Endothelial cell of umbilical vein (primary cell): ENCODE results near the gene TSPAN4. TPM values are rescaled to one million over a fixed set of nuclear protein-coding genes. Genes with fewer than 3 reads are reported as not detected.

Source experiments
- BruUV-seq: library from RNA; stranded (reverse); fragments of 400-500 nt; replicated peaks from 2 replicates; lab custom pipeline; 2021; lab: Mats Ljungman, UMichigan
- CTCF ChIA-PET: fragments of 300-600, 350-600 bp; sonication (Branson Sonifier 250); formaldehyde crosslinking; loops from one replicate; lab custom pipeline; 2021; ENCODE audit warnings: antibody characterized with exemption, inconsistent platforms; lab: Charles Lee
- POLR2A ChIA-PET: fragments of 300-600, 350-600 bp; sonication (Branson Sonifier 250); formaldehyde crosslinking; loops from one replicate; lab custom pipeline; 2021; ENCODE audit warnings: antibody characterized with exemption, inconsistent platforms; lab: Charles Lee
- DNase-seq: peaks from one replicate; pipeline ENCODE4 v3.0.0-alpha.2; 2011; ENCODE audit warnings: low read depth, low spot score
- FAIRE-seq: peaks from 2 replicates; lab custom pipeline; 2011; peaks lifted over from hg19 to GRCh38; lab: Jason Lieb, UNC
- H2AFZ ChIP-seq: 2 replicates; pipeline ENCODE4 v1.6.0; 2012; ENCODE audit warnings: low read depth, low read length, control low read depth, inconsistent platforms
- H3K27ac ChIP-seq: 2 replicates; pipeline ENCODE4 v1.5.1; 2011; ENCODE audit warnings: low read depth, mild to moderate bottlenecking, control low read depth, low read length, moderate library complexity; ENCODE audit not compliant: insufficient read depth
- H3K27me3 ChIP-seq, 2 experiments: 2 replicates each; pipeline versions ENCODE4 v1.6.0 to v1.6.1; 2011; ENCODE audit warnings: low read length in 2 of 2, mixed read lengths in 1 of 2; ENCODE audit not compliant: control insufficient read depth in 2 of 2, insufficient read depth in 2 of 2
- H3K36me3 ChIP-seq, 2 experiments: 2 replicates in 1 of 2; 3 replicates in 1 of 2; pipeline ENCODE4 v1.5.1; 2011; ENCODE audit warnings: low read length in 2 of 2, mild to moderate bottlenecking in 1 of 2, moderate library complexity in 1 of 2; ENCODE audit not compliant: control insufficient read depth in 2 of 2, insufficient read depth in 2 of 2; ENCODE audit errors: extremely low read depth in 1 of 2
- H3K4me1 ChIP-seq: 3 replicates; pipeline ENCODE4 v1.5.1; 2011; ENCODE audit warnings: mild to moderate bottlenecking, low read length; ENCODE audit not compliant: control insufficient read depth, insufficient read depth; ENCODE audit errors: extremely low read depth
- H3K4me2 ChIP-seq: 2 replicates; pipeline ENCODE4 v1.6.1; 2011; ENCODE audit warnings: low read length, control low read depth, mixed read lengths; ENCODE audit not compliant: insufficient read depth
- H3K4me3 ChIP-seq, 3 experiments: fragments of 200-600 bp in 1 of 3; sonication (generic), shearing (Covaris generic) in 1 of 3; replicated peaks in 1 of 3; 2 replicates each; pipeline ENCODE4 v1.5.1; 2011 to 2016; ENCODE audit warnings: control low read depth in 3 of 3, low read length in 3 of 3, mild to moderate bottlenecking in 2 of 3, inconsistent platforms in 1 of 3, low read depth in 1 of 3, moderate library complexity in 1 of 3; ENCODE audit not compliant: insufficient read depth in 1 of 3
- H3K79me2 ChIP-seq: 2 replicates; pipeline ENCODE4 v1.6.0; 2012; ENCODE audit warnings: low read length, inconsistent platforms; ENCODE audit not compliant: control insufficient read depth, insufficient read depth
- H3K9ac ChIP-seq: replicated peaks from 2 replicates; pipeline ENCODE3; 2011; ENCODE audit warnings: low read length, control low read depth; ENCODE audit not compliant: insufficient read depth; ENCODE audit errors: extremely low read depth
- H3K9me1 ChIP-seq: replicated peaks from 3 replicates; pipeline ENCODE4 v1.6.0; 2011; ENCODE audit warnings: mild to moderate bottlenecking, low read length; ENCODE audit not compliant: control insufficient read depth, insufficient read depth; ENCODE audit errors: extremely low read depth
- H3K9me3 ChIP-seq: replicated peaks from 2 replicates; pipeline ENCODE4 v1.5.1; 2012; ENCODE audit warnings: low read length, inconsistent platforms; ENCODE audit not compliant: control insufficient read depth, insufficient read depth
- H4K20me1 ChIP-seq: replicated peaks from 2 replicates; pipeline ENCODE3; 2011; ENCODE audit warnings: mild to moderate bottlenecking, low read length; ENCODE audit not compliant: control insufficient read depth, insufficient read depth; ENCODE audit errors: extremely low read depth
- CTCF ChIP-seq, 2 donors: IDR thresholded peaks; 1 replicate in 1 of 2; 2 replicates in 1 of 2; pipeline ENCODE4 v1.5.1; 2011; ENCODE audit warnings: low read length in 2 of 2, mild to moderate bottlenecking in 2 of 2, moderate library complexity in 2 of 2, control low read depth in 1 of 2, inconsistent platforms in 1 of 2, low read depth in 1 of 2; ENCODE audit not compliant: insufficient read depth in 1 of 2; ENCODE audit errors: extremely low read depth in 1 of 2
- EZH2 ChIP-seq: IDR thresholded peaks from 2 replicates; pipeline ENCODE4 v1.6.1; 2012; ENCODE audit warnings: borderline replicate concordance, low read depth, mild to moderate bottlenecking, moderate library complexity, low read length, inconsistent platforms; ENCODE audit not compliant: severe bottlenecking
- FOS ChIP-seq: IDR thresholded peaks from 2 replicates; pipeline ENCODE4 v1.6.1; 2011; ENCODE audit warnings: mild to moderate bottlenecking, low read length, moderate library complexity, borderline replicate concordance; ENCODE audit not compliant: insufficient read depth
- GATA2 ChIP-seq: IDR thresholded peaks from 2 replicates; pipeline ENCODE4 v1.7.0; 2011; ENCODE audit warnings: low read depth, mild to moderate bottlenecking, moderate library complexity, mixed read lengths, low read length; ENCODE audit not compliant: insufficient read length, insufficient read depth
- JUN ChIP-seq: IDR thresholded peaks from 2 replicates; pipeline ENCODE4 v1.6.1; 2011; ENCODE audit warnings: borderline replicate concordance, low read depth; ENCODE audit not compliant: insufficient read length, insufficient read depth
- MAX ChIP-seq: IDR thresholded peaks from 2 replicates; pipeline ENCODE4 v1.6.1; 2011; ENCODE audit not compliant: insufficient read depth, insufficient read length
- MYC ChIP-seq: IDR thresholded peaks from one replicate; pipeline ENCODE4 v1.6.1; 2011; ENCODE audit warnings: mild to moderate bottlenecking, low read depth, low read length
- POLR2A ChIP-seq: IDR thresholded peaks from 2 replicates; pipeline ENCODE4 v1.6.1; 2012; ENCODE audit warnings: low read depth, mild to moderate bottlenecking, control low read depth, low read length
- POLR2AphosphoS5 ChIP-seq: IDR thresholded peaks from 2 replicates; pipeline ENCODE4 v1.6.1; 2012; ENCODE audit warnings: low read depth, mild to moderate bottlenecking, control low read depth, low read length, moderate library complexity; ENCODE audit not compliant: insufficient read depth
- dilution Hi-C: fragments of 300-500 bp; cut with MboI; formaldehyde crosslinking; loops from one replicate; pipeline ENCODE4 v1.15.0; 2019; ENCODE audit warnings: low sequenced_read_pairs; ENCODE audit not compliant: extremely low pct_ligation_motif_present
- intact Hi-C: fragments of 100-400 bp; cut with micrococcal nuclease; formaldehyde crosslinking; loops from one replicate; pipeline ENCODE4 v1.10.0; 2022
- polyA plus RNA-seq, 4 experiments: library from polyadenylated mRNA; depleted of rRNA in 3 of 4; stranded (reverse) in 3 of 4; unstranded in 1 of 4; fragments of >200 nt; gene quantifications; 2 replicates each; pipeline versions ENCODE4 v1.2.1 to v1.2.3, GENCODE V29; 2011 to 2012; ENCODE audit warnings: missing spikeins in 1 of 4
- total RNA-seq: library from RNA; stranded (reverse); gene quantifications from 2 replicates; pipeline ENCODE4 v1.2.3, GENCODE V29; 2021

Gene TSPAN4
- total and polyA plus RNA-seq, 2 donors (not counting 3 experiments of a cell fraction or from before 2014, with no cell fraction given), result 114 to 199 TPM

GRCh38 chr11:818396-819128, 24.1 kb upstream of the TSPAN4 start, which contains the start of gene PNPLA2:
Gene PNPLA2 (plus strand): TSS chr11:818914. CDS start chr11:819719, 805 bp downstream.
- CTCF ChIA-PET, result interaction anchor here (1.1 to 2.7 kb wide), 4 partner anchors 8 to 16 kb away, joined by 3 to 11 read pairs (median 8); partner anchors contain the start of gene RPLP2

More at GRCh38 chr11:818396-819128, 24.1 kb upstream of the TSPAN4 start, which contains the start of gene PNPLA2:
- Histone ChIP-seq H2AFZ (peak within 1 kb of the TSS; percentile 93), H3K4me3 (peak within 1 kb of the TSS; percentile 66 to 79 (median 77)), H4K20me1 (no peaks in the 10 kb centered on the region), H3K9me1 (no peaks in the 10 kb centered on the region), H3K9ac (peak within 1 kb of the TSS; percentile 94), H3K79me2 (peaks cover 19% of the 10 kb centered on the region), H3K36me3 (peaks cover 0 to 10% of the 10 kb centered on the region in 2 experiments), H3K9me3 (no peaks in the 10 kb centered on the region), H3K4me1 (peaks cover 20% of the 10 kb centered on the region), H3K4me2 (peak within 1 kb of the TSS; percentile 70), H3K27ac (peak within 1 kb of the TSS; percentile 89), H3K27me3 (no peaks in the 10 kb centered on the region)
- POLR2A ChIA-PET, result interaction anchor here (0.6 to 3.3 kb wide), 10 partner anchors 9 to 263 kb away, joined by 3 to 23 read pairs (median 11); partner anchors contain the start of genes CEND1, GATD1, RPLP2 and TSPAN4
- DNase-seq, result no peak
- FAIRE-seq, result no peak
- no TSS peak for BruUV-seq
- no peak for TF ChIP-seq GATA2
- no peak for TF ChIP-seq POLR2A
- TF ChIP-seq MYC, result no peak
- no peak for TF ChIP-seq EZH2
- no peak for TF ChIP-seq POLR2AphosphoS5
- TF ChIP-seq CTCF (IDR thresholded peaks at IDR 0.05; ENCODE audit: extremely low read depth in 1 of 2, insufficient read depth in 1 of 2, low read depth in 1 of 2, low read length in 2 of 2), result no peak
- TF ChIP-seq MAX, result no peak
- TF ChIP-seq JUN, result no peak
- no peak for TF ChIP-seq FOS
- intact Hi-C loops (loop anchor here (1.0 to 2.0 kb wide), 3 partner anchors 9 to 16 kb away; partner anchors contain the start of gene RPLP2), dilution Hi-C loops (no loop called here)
